Smooth muscle cell (in vitro differentiated cells): ENCODE data around the gene SSTR5. TPM values are rescaled to one million over a fixed set of nuclear protein-coding genes. Genes with fewer than 3 reads are reported as not detected.

Experiments
- DNase-seq: peaks from one replicate; lab custom pipeline; 2025; ENCODE audit not compliant: unreplicated experiment; lab: John Stamatoyannopoulos, UW
- H2AFZ ChIP-seq: fragments of 200-600 bp; sonication (generic); 2 replicates; pipeline ENCODE4 v1.6.0; 2016; ENCODE audit warnings: antibody characterized with exemption, low read depth, mild to moderate bottlenecking
- H3F3A ChIP-seq: fragments of 200-600 bp; sonication (generic); 2 replicates; pipeline ENCODE4 v1.6.0; 2017; ENCODE audit warnings: antibody characterized with exemption, low read depth
- H3K27ac ChIP-seq: fragments of 200-600 bp; sonication (generic); 2 replicates; pipeline ENCODE4 v1.5.1; 2016; ENCODE audit warnings: low read depth, mild to moderate bottlenecking
- H3K27me3 ChIP-seq: fragments of 200-600 bp; sonication (generic); 2 replicates; pipeline ENCODE4 v1.6.1; 2016; ENCODE audit warnings: low read depth, mild to moderate bottlenecking
- H3K36me3 ChIP-seq: fragments of 200-600 bp; sonication (generic); 2 replicates; pipeline ENCODE4 v1.5.1; 2016; ENCODE audit warnings: low read depth
- H3K4me1 ChIP-seq: fragments of 200-600 bp; sonication (generic); 2 replicates; pipeline ENCODE4 v1.5.1; 2016; ENCODE audit warnings: low read depth
- H3K4me2 ChIP-seq: fragments of 200-600 bp; sonication (generic); 2 replicates; pipeline ENCODE4 v1.6.0; 2016; ENCODE audit warnings: mild to moderate bottlenecking
- H3K4me3 ChIP-seq: fragments of 200-600 bp; sonication (generic); 2 replicates; pipeline ENCODE4 v1.5.1; 2016; ENCODE audit warnings: mild to moderate bottlenecking
- H3K79me2 ChIP-seq: fragments of 200-600 bp; sonication (generic); 2 replicates; pipeline ENCODE4 v1.6.0; 2016; ENCODE audit warnings: low read depth, mild to moderate bottlenecking
- H3K9ac ChIP-seq: fragments of 200-600 bp; sonication (generic); 2 replicates; pipeline ENCODE4 v1.6.0; 2016; ENCODE audit warnings: low read depth
- H3K9me3 ChIP-seq: fragments of 200-600 bp; sonication (generic); replicated peaks from 2 replicates; pipeline ENCODE4 v1.5.1; 2016; ENCODE audit warnings: low read depth
- H4K20me1 ChIP-seq: fragments of 200-600 bp; sonication (generic); 2 replicates; pipeline ENCODE4 v1.6.0; 2016; ENCODE audit warnings: low read depth
- CTCF ChIP-seq: fragments of 200-600 bp; sonication (generic); IDR thresholded peaks from 2 replicates; pipeline ENCODE4 v1.5.1; 2017; ENCODE audit warnings: borderline replicate concordance, mild to moderate bottlenecking, antibody characterized with exemption; ENCODE audit not compliant: insufficient read depth, poor library complexity, severe bottlenecking
- WGBS: methylation state at CpG from one replicate; pipeline ENCODE4 v1.1.7; 2016; ENCODE audit warnings: low lambda C conversion rate; 5-methylcytosine and 5-hydroxymethylcytosine counted together
- polyA plus RNA-seq: library from polyadenylated mRNA; unstranded; fragments of >200 nt; fragmentation: Nextera tagmentation; extraction: Ambion mirVana; gene quantifications from 2 replicates; pipeline ENCODE4 v1.2.1, GENCODE V29; 2016
- total RNA-seq: library from RNA; depleted of rRNA; stranded (reverse); fragments of >200 nt; gene quantifications from 2 replicates; pipeline ENCODE4 v1.2.3, GENCODE V29; 2014

SSTR5 gene
- total and polyA plus RNA-seq, 2 experiments from 2014 or later = not detected

GRCh38 chr16:1028524-1029258, 43.9 kb upstream of the SSTR5 start:
- H3K36me3 ChIP-seq = no peaks in the 10 kb centered on the region
- TF ChIP-seq CTCF = no peak
- H4K20me1 ChIP-seq = no peaks in the 10 kb centered on the region
- H3K9ac ChIP-seq = no peak overlapping the region
- no peak overlapping the region for H2AFZ ChIP-seq
- H3K79me2 ChIP-seq = no peaks in the 10 kb centered on the region
- H3K27me3 ChIP-seq = no peaks in the 10 kb centered on the region
- H3K4me2 ChIP-seq = no peak overlapping the region
- H3F3A ChIP-seq = no peaks in the 10 kb centered on the region
- no peaks in the 10 kb centered on the region for H3K9me3 ChIP-seq
- 80% methylated on average over 37 of the region's 39 CpGs for WGBS
- no peak overlapping the region for H3K27ac ChIP-seq
- DNase-seq = no peak
- H3K4me3 ChIP-seq = no peak overlapping the region
- no peaks in the 10 kb centered on the region for H3K4me1 ChIP-seq

GRCh38 chr16:1029259-1029545, 43.3 kb upstream of the SSTR5 start:
- 91% methylated on average over 14 of the region's 14 CpGs for WGBS
- no peaks in the 10 kb centered on the region for H3K27me3 ChIP-seq
- no peak for TF ChIP-seq CTCF

GRCh38 chr16:1030473-1030901, 42.1 kb upstream of the SSTR5 start:
- H3K4me2 ChIP-seq = no peak overlapping the region
- no peaks in the 10 kb centered on the region for H3K4me1 ChIP-seq
- H3K9me3 ChIP-seq = no peaks in the 10 kb centered on the region
- no peak overlapping the region for H3K27ac ChIP-seq
- WGBS = 82% methylated on average over 6 of the region's 26 CpGs
- TF ChIP-seq CTCF = no peak
- H3F3A ChIP-seq = no peaks in the 10 kb centered on the region
- H3K79me2 ChIP-seq = no peaks in the 10 kb centered on the region
- H3K36me3 ChIP-seq = no peaks in the 10 kb centered on the region
- H3K27me3 ChIP-seq = no peaks in the 10 kb centered on the region
- DNase-seq = no peak
- H2AFZ ChIP-seq = no peak overlapping the region
- H4K20me1 ChIP-seq = no peaks in the 10 kb centered on the region
- H3K9ac ChIP-seq = no peak overlapping the region
- H3K4me3 ChIP-seq = no peak overlapping the region

More at GRCh38 chr16:1029259-1029545, 43.3 kb upstream of the SSTR5 start:
- no peak overlapping the region for H3K27ac ChIP-seq
- no peaks in the 10 kb centered on the region for H3K79me2 ChIP-seq
- H3K36me3 ChIP-seq = no peaks in the 10 kb centered on the region
- DNase-seq = no peak
- no peaks in the 10 kb centered on the region for H3K4me1 ChIP-seq
- H4K20me1 ChIP-seq = no peaks in the 10 kb centered on the region
- no peak overlapping the region for H3K4me3 ChIP-seq
- no peaks in the 10 kb centered on the region for H3F3A ChIP-seq
- no peaks in the 10 kb centered on the region for H3K9me3 ChIP-seq
- no peak overlapping the region for H3K4me2 ChIP-seq
- H2AFZ ChIP-seq = no peak overlapping the region
- H3K9ac ChIP-seq = no peak overlapping the region

- Histone ChIP-seq H3K9me3 (no peaks in the 10 kb centered on the region), H3F3A (no peaks in the 10 kb centered on the region), H3K27ac (no peak overlapping the region), H4K20me1 (no peaks in the 10 kb centered on the region), H3K4me1 (peaks cover 6% of the 10 kb centered on the region), H3K4me2 (no peak overlapping the region), H3K9ac (no peak overlapping the region), H3K27me3 (no peaks in the 10 kb centered on the region), H3K36me3 (no peaks in the 10 kb centered on the region), H2AFZ (no peak overlapping the region), H3K4me3 (no peak overlapping the region), H3K79me2 (no peaks in the 10 kb centered on the region)
- TF ChIP-seq CTCF = no peak
- 98% methylated on average over 17 of the region's 17 CpGs for WGBS
- no peak for DNase-seq
Observed at GRCh38 chr16:1031666-1032065, 40.9 kb upstream of the SSTR5 start.
